Liver (tissue), 9 donors: ENCODE measurements around the gene APBB1. TPM values are rescaled to one million over a fixed set of nuclear protein-coding genes. Genes with fewer than 3 reads are reported as not detected.

Source experiments
- DNase-seq: peaks from one replicate; pipeline ENCODE4 v3.0.0-alpha.2; 2017; ENCODE audit warnings: low spot score
- H3K27ac ChIP-seq, 2 donors: one replicate each; pipeline ENCODE4 v1.7.0; 2013; ENCODE audit warnings: inconsistent platforms in 2 of 2, low read length in 2 of 2, control low read depth in 1 of 2, low read depth in 1 of 2, mild to moderate bottlenecking in 1 of 2
- H3K27me3 ChIP-seq, 4 donors: one replicate each; pipeline versions ENCODE4 v1.6.1 to v1.7.0; 2013; ENCODE audit warnings: low read length in 3 of 4, inconsistent platforms in 1 of 4, mild to moderate bottlenecking in 1 of 4, moderate library complexity in 1 of 4; ENCODE audit not compliant: control insufficient read depth in 4 of 4, insufficient read depth in 4 of 4
- H3K36me3 ChIP-seq, 4 donors: one replicate each; pipeline versions ENCODE4 v1.6.1 to v1.7.0; 2013; ENCODE audit warnings: low read length in 3 of 4, mild to moderate bottlenecking in 3 of 4, low read depth in 1 of 4, moderate library complexity in 1 of 4; ENCODE audit not compliant: control insufficient read depth in 4 of 4, insufficient read depth in 3 of 4
- H3K4me1 ChIP-seq, 4 donors: one replicate each; pipeline versions ENCODE4 v1.6.1 to v1.7.0; 2013; ENCODE audit warnings: low read length in 3 of 4, mild to moderate bottlenecking in 3 of 4, moderate library complexity in 1 of 4; ENCODE audit not compliant: control insufficient read depth in 4 of 4, insufficient read depth in 4 of 4
- H3K4me3 ChIP-seq, 3 donors: one replicate each; pipeline versions ENCODE4 v1.6.1 to v1.7.0; 2013; ENCODE audit warnings: low read length in 3 of 3, control low read depth in 1 of 3, low read depth in 1 of 3, mild to moderate bottlenecking in 1 of 3
- H3K9ac ChIP-seq, 2 donors: one replicate each; pipeline ENCODE4 v1.7.0; 2013; ENCODE audit warnings: low read length in 2 of 2, mild to moderate bottlenecking in 2 of 2, moderate library complexity in 2 of 2, control low read depth in 1 of 2, low read depth in 1 of 2
- H3K9me3 ChIP-seq, 4 donors: one replicate each; pipeline versions ENCODE4 v1.6.1 to v1.7.0; 2013; ENCODE audit warnings: low read length in 3 of 4; ENCODE audit not compliant: control insufficient read depth in 4 of 4
- ATF3 ChIP-seq: IDR thresholded peaks from 2 replicates; pipeline ENCODE4 v1.6.1; 2016; ENCODE audit warnings: antibody characterized with exemption
- CTCF ChIP-seq: fragments of 150-350 bp; IDR thresholded peaks from 2 replicates; pipeline ENCODE4 v1.5.1; 2017; ENCODE audit warnings: improper control_type of control experiment, low read depth, low read length; ENCODE audit not compliant: missing input control
- EGR1 ChIP-seq, 2 donors: IDR thresholded peaks; 2 replicates each; pipeline ENCODE4 v1.6.1; 2016 to 2018; ENCODE audit warnings: antibody characterized with exemption in 2 of 2, low read depth in 2 of 2
- FOXA1 ChIP-seq: IDR thresholded peaks from 2 replicates; pipeline ENCODE4 v1.6.1; 2016; ENCODE audit warnings: antibody characterized with exemption
- FOXA2 ChIP-seq: IDR thresholded peaks from 2 replicates; pipeline ENCODE4 v1.6.1; 2016; ENCODE audit warnings: antibody characterized with exemption
- GABPA ChIP-seq, 2 donors: IDR thresholded peaks in 1 of 2; conservative IDR thresholded peaks in 1 of 2; 2 replicates each; pipeline ENCODE4 v1.6.1; 2016; ENCODE audit warnings: antibody characterized with exemption in 2 of 2, mild to moderate bottlenecking in 1 of 2, moderate library complexity in 1 of 2
- HNF4A ChIP-seq, 2 donors: conservative IDR thresholded peaks; 2 replicates each; pipeline ENCODE4 v1.6.1; 2016; ENCODE audit warnings: antibody characterized with exemption in 2 of 2, mild to moderate bottlenecking in 2 of 2
- HNF4G ChIP-seq: IDR thresholded peaks from 2 replicates; pipeline ENCODE4 v1.6.1; 2016; ENCODE audit warnings: antibody characterized with exemption
- JUND ChIP-seq, 2 donors: IDR thresholded peaks; 2 replicates each; pipeline ENCODE4 v1.6.1; 2016; ENCODE audit warnings: antibody characterized with exemption in 2 of 2
- MAX ChIP-seq: IDR thresholded peaks from 2 replicates; pipeline ENCODE4 v1.6.1; 2016; ENCODE audit warnings: antibody characterized with exemption
- NR2F2 ChIP-seq: IDR thresholded peaks from 2 replicates; pipeline ENCODE4 v1.6.1; 2016; ENCODE audit warnings: antibody characterized with exemption
- RAD21 ChIP-seq, 2 donors: IDR thresholded peaks; 2 replicates each; pipeline ENCODE4 v1.6.1; 2016; ENCODE audit warnings: antibody characterized with exemption in 2 of 2, mild to moderate bottlenecking in 2 of 2
- REST ChIP-seq: IDR thresholded peaks from 2 replicates; pipeline ENCODE4 v1.6.1; 2016; ENCODE audit warnings: antibody characterized with exemption, mild to moderate bottlenecking
- RXRA ChIP-seq, 2 donors: IDR thresholded peaks; 2 replicates each; pipeline ENCODE4 v1.6.1; 2017 to 2018; ENCODE audit warnings: antibody characterized with exemption in 2 of 2, mild to moderate bottlenecking in 1 of 2
- SP1 ChIP-seq: IDR thresholded peaks from 2 replicates; pipeline ENCODE4 v1.6.1; 2018; ENCODE audit warnings: antibody characterized with exemption, mild to moderate bottlenecking
- TAF1 ChIP-seq: conservative IDR thresholded peaks from 2 replicates; pipeline ENCODE4 v1.6.1; 2016; ENCODE audit warnings: antibody characterized with exemption, mild to moderate bottlenecking
- YY1 ChIP-seq: IDR thresholded peaks from 2 replicates; pipeline ENCODE4 v1.6.1; 2016; ENCODE audit warnings: antibody characterized with exemption, mild to moderate bottlenecking
- ZBTB33 ChIP-seq: IDR thresholded peaks from 2 replicates; pipeline ENCODE4 v1.6.1; 2016; ENCODE audit warnings: antibody characterized with exemption
- WGBS: extraction: QIAGEN DNeasy Blood & Tissue Kit; methylation state at CpG from one replicate; pipeline ENCODE4 v1.1.7; 2013; 5-methylcytosine and 5-hydroxymethylcytosine counted together
- polyA plus RNA-seq, 2 donors: library from polyadenylated mRNA; stranded (reverse) in 1 of 2; unstranded in 1 of 2; fragments of 200-250 nt in 1 of 2; fragments of >200 nt in 1 of 2; fragmentation: Nextera tagmentation in 1 of 2; extraction: Ambion mirVana in 1 of 2; gene quantifications; one replicate each; pipeline versions ENCODE4 v1.2.1 to v1.2.3, GENCODE V29; 2013 to 2015
- total RNA-seq, 2 donors: library from RNA; depleted of rRNA; stranded (reverse); fragments of >200 nt; gene quantifications; one replicate each; pipeline ENCODE4 v1.2.3, GENCODE V29; 2014
- donor health status: healthy.
- donor health status: healthy.
- donor health status: healthy.
- donor health status: healthy.
- donor health status: healthy.

The APBB1 gene
- total and polyA plus RNA-seq, 4 donors, result 2.5 to 8.6 (median 6.3) TPM

- Histone ChIP-seq H3K36me3 (peaks cover 0 to 6% (median 3%) of the 10 kb centered on the region in 4 donors), H3K27ac (peak overlapping the region; percentile 83 to 89), H3K9me3 (no peaks in the 10 kb centered on the region), H3K4me1 (peaks cover 2 to 36% (median 24%) of the 10 kb centered on the region in 4 donors), H3K9ac (no peak overlapping the region), H3K4me3 (no peak overlapping the region), H3K27me3 (no peaks in the 10 kb centered on the region)
- peak; percentile 33 for TF ChIP-seq HNF4G
- no peak for TF ChIP-seq FOXA2
- TF ChIP-seq JUND (IDR thresholded peaks at IDR 0.05), result peak in 1 of 2 donors; percentile 46
- TF ChIP-seq SP1, result peak; percentile 75
- TF ChIP-seq RXRA (IDR thresholded peaks at IDR 0.05), result peak; percentile 77 to 78
- TF ChIP-seq YY1, result peak; percentile 41
- TF ChIP-seq TAF1, result peak; percentile 59
- TF ChIP-seq REST, result peak; percentile 43
- no peak for TF ChIP-seq NR2F2
- TF ChIP-seq RAD21 (IDR thresholded peaks at IDR 0.05), result peak; percentile 80 to 85
- TF ChIP-seq HNF4A (conservative IDR thresholded peaks at IDR 0.05), result peak; percentile 79 to 88
- TF ChIP-seq CTCF, result peak; percentile 76
- TF ChIP-seq EGR1 (IDR thresholded peaks at IDR 0.05; ENCODE audit: low read depth in 2 of 2), result no peak
- peak; percentile 56 for DNase-seq
- 45% methylated on average over 5 of the region's 5 CpGs for WGBS
Observed at GRCh38 chr11:6443269-6444003, 24.5 kb upstream of the APBB1 start.

GRCh38 chr11:6442441-6442840 lies 23.5 kb upstream of the APBB1 start:
- peak; percentile 51 to 68 for TF ChIP-seq RXRA (IDR thresholded peaks at IDR 0.05)
- no peak for TF ChIP-seq EGR1 (IDR thresholded peaks at IDR 0.05; ENCODE audit: low read depth in 2 of 2)
- TF ChIP-seq FOXA2, result no peak
- TF ChIP-seq ATF3, result no peak
- TF ChIP-seq TAF1, result peak; percentile 33
- no peak for TF ChIP-seq GABPA (IDR thresholded peaks at IDR 0.05 in 1 of 2, conservative IDR thresholded peaks at IDR 0.05 in 1 of 2)
- no peak for TF ChIP-seq HNF4G
- TF ChIP-seq YY1, result peak; percentile 7
- no peak for TF ChIP-seq RAD21 (IDR thresholded peaks at IDR 0.05)
- no peak for TF ChIP-seq FOXA1
- no peak for TF ChIP-seq ZBTB33
- peak in 1 of 2 donors; percentile 45 for TF ChIP-seq HNF4A (conservative IDR thresholded peaks at IDR 0.05)
- TF ChIP-seq MAX, result no peak
- TF ChIP-seq SP1, result peak; percentile 36
- TF ChIP-seq REST, result no peak
- H3K27ac ChIP-seq, result peak overlapping the region; percentile 83 to 89

More at GRCh38 chr11:6442441-6442840, 23.5 kb upstream of the APBB1 start:
- Histone ChIP-seq H3K27me3 (no peaks in the 10 kb centered on the region), H3K4me3 (peak overlapping the region; percentile 28 to 75 (median 40)), H3K9ac (peak overlapping the region in 1 of 2 donors; percentile 31), H3K36me3 (peaks cover 3 to 13% (median 6%) of the 10 kb centered on the region in 4 donors), H3K9me3 (no peaks in the 10 kb centered on the region), H3K4me1 (peaks cover 2 to 46% (median 27%) of the 10 kb centered on the region in 4 donors)
- no peak for DNase-seq
- WGBS, result 44% methylated on average over 4 of the region's 4 CpGs
